Stimulated activated CD4-positive, alpha-beta T cell treated with anti-CD3 and anti-CD28 coated beads, Interleukin-4, amount 100 ng/mL, for 24 hours (primary cell): ENCODE measurements around the gene SLC16A4.

Experiments used
- DNase-seq: peaks from one replicate; pipeline ENCODE4 v3.0.0-alpha.2; 2020

The SLC16A4 gene

DNA sequence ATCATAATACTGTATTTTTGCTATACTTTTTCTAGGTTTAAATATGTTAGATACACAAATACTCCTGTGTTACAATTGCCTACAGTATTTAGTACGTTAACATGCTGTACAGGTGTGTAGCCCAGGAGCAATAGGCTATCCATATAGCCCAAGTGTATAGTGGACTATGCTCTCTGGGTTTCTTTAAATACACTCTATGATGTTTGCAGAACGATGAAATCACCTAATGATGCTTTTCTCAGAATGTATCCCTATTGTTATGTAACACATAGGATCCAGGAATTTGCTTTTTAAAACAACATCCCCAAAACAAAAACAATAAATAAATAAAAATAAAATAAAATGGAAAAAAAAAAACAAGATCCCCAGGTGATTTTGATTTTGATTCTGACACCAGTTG lies 69.8 kb downstream of the SLC16A4 start:
- no peak for DNase-seq

DNA sequence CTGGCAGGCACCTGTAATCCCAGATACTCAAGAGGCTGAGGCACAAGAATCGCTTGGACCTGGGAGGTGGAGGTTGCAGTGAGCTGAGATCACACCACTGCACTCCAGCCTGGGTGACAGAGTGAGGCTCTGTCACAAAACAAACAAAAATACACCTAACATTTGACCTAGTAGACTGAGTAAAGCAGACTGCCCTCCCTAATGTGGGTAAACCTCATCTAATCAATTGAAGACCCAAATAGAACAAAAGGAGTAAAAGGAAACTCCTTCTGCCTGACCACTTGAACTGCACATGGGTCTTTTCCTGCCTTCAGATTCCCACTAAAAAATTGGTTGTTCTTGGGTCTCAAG lies 70.7 kb downstream of the SLC16A4 start:
- DNase-seq = no peak

DNA sequence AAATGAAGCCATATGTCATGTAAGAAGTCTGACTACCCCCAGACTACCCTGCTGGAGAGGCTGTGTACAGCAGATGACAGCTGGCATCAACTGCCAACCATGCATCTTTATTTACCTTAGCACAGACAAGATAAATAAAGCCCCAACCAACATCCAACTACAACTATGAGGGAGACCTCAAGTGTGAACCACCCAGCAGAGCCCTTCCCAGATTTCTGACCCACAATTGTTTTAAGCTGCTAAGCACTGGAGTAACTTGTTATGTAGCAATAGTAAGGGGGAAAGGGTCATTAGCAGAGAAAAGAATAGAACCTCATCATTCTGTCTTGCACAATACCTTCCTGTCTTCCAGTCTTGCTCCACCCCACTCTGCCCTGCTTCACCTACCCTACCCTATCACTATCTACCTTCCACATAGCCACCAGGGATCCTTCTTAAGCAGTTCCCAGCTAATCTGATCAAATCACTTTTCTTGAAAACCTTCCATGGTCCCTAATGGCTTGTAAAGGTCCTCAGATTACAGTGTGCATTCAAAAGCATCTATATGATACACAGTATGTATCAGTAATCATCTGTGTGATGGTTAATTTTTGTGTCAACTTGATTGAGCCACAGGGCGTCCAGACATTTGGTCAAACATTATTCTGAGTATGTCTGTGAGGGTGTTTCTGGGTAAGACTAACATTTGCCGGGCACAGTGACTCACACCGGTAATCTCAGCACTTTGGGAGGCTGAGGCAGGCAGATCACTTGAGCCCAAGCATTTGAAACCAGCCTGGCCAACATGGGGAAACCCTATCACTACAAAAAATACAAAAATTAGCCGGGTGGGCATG lies 71.3 kb downstream of the SLC16A4 start:
- no peak for DNase-seq

DNA sequence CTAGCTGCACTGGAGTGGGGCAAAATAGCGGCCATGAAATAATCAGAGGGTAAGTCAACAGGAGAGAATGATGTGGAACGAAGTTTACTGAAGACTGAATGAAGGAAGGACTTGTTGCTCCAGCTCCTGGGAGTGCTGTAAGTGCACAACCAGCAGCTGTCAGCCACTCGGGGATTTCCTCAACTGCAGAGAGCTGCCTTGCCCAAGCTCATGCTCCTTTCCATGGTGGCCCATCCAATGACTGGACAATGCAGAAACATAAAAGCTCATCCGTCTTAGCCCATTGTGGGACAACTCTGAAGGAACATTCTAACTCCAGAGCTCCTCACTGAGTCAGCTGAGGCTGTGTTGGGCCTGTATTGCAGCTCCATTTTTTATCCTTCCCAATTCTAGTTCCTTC lies 72.8 kb downstream of the SLC16A4 start:
- no peak for DNase-seq

DNA sequence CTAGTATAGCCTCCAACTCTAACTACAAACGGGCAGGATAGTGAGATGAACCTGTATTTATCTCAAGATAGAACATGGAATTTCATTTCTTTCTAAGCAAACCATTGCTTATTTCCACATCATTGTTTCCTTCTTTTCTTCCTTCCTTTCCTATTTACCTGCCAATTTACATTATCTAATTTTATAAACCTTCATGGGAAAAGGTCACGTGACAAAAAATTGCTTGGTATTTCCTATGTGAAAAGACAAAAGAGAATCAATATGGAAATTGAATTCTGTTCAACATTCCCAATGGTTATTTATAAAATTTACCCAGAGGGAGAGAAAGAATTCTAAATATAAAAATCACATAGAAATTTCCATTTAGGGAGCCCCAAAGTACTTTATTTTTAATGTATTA lies 74.1 kb downstream of the SLC16A4 start:
- DNase-seq = no peak
